LNCAP (cell line): ENCODE measurements around the gene CPEB2.

Experiments used
- CTCF ChIP-seq: fragments of 450-650 bp; IDR thresholded peaks from 2 replicates; pipeline ENCODE4 v1.5.1; 2017; ENCODE audit warnings: mild to moderate bottlenecking

Gene CPEB2

GRCh38 chr4:15109600-15109999 is 107.3 kb downstream of the CPEB2 start:
- no peak for TF ChIP-seq CTCF

GRCh38 chr4:15110120-15110571 is 107.9 kb downstream of the CPEB2 start:
- no peak for TF ChIP-seq CTCF

GRCh38 chr4:15116509-15117079 is 114.3 kb downstream of the CPEB2 start:
- no peak for TF ChIP-seq CTCF

- TF ChIP-seq CTCF = no peak
Measured at GRCh38 chr4:15117270-15117946, 115.1 kb downstream of the CPEB2 start.

- no peak for TF ChIP-seq CTCF
Measured at GRCh38 chr4:15118292-15118691, 116.0 kb downstream of the CPEB2 start.
